SKM-1 treated with dmso at 0.1 percent for 144 hours (cell line): Measurements from ENCODE around the gene BIRC7.

Experiments
- DNase-seq: peaks from one replicate; lab custom pipeline; 2025; ENCODE audit not compliant: unreplicated experiment; lab: John Stamatoyannopoulos, UW

The BIRC7 gene, protein sequence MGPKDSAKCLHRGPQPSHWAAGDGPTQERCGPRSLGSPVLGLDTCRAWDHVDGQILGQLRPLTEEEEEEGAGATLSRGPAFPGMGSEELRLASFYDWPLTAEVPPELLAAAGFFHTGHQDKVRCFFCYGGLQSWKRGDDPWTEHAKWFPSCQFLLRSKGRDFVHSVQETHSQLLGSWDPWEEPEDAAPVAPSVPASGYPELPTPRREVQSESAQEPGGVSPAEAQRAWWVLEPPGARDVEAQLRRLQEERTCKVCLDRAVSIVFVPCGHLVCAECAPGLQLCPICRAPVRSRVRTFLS

DNA sequence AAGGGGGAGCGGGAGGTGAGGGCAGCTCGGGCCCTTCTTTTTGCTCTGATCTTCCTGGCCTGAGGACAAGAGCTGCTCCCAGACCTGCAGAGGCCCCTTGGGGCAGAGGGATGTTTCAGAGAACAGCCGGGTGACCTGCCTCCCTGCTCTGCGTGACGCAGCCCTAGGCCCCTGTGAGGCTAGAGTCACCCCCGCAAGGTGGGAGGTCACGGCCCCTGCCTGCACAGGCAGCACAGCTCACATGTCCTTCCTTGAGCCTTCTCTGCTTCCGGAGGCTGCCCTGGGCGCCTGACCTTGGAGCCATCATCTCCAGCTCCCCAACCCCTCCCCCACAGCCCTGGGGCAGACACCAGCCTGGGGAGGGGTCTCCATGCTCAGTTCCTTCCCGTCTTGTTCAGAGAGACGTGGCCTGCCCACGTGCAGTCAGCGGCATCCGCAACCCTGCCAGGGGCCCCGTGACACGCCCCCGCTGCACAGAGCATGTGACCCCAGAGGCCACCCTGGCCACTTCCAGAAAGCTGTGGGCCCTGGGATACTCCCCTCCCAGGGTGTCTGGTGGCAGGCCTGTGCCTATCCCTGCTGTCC is at the start of gene BIRC7:
TSS of gene BIRC7 (plus strand) at position 507 of the 585 bp plus-strand sequence. CDS start 192 bp downstream, outside the sequence.
- DNase-seq: peak; percentile 54

DNA sequence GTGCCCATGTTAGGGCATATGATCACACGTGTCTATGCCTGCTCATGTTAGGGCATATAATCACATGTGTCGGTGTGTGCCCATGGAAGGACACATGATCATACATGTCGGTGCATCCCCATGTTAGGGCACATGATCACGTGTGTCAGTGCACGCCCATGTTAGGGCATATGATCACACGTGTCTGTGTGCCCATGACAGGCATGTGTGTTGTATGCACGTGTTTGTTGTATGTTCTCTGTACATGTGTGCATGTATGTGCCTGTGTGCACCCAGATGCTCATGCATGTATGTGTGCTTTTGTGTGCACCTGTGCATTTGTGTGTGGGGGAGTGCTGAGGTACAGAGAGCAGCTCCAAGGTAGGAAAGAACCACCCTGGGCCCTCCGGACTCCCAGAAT is 49.6 kb upstream of the BIRC7 start:
- DNase-seq: no peak

DNA sequence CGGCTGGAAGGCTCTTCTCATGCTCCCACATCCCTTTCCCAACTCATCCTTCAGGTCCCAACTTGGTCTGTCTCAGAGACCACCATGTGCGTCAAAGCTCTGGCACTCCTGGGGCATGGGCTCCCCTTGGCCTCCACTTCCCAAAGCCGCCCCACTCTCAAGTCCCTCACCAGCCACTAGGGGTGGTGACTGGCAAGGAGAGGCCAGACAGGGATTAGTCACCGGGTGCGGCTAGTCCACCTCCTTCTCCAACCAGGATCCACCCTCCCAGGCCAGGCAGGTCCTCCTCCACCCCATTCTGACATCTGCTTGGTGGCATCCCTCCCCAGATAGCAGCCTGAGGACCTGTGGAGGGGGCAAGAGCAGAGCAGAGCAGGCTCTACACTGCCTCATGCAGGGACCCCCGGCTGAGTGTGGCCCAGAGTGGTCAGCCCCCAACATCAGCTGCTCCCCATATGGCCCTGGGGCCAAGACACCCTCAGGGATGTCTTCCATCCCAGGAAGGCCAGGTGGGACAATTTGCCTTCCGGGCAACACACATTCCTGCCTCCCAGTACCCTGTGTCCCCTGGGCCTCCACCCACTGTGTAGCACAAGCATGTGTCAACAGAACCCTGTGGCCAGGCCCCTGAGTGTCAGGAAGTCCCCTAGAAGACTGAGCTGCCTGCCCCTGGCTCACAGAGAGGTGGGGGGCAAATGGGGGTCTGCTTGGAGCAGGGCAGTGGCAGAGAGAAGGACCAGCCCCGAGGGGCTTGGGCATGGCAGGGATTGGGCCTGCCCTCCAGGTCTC is 49.0 kb upstream of the BIRC7 start:
- no peak for DNase-seq

DNA sequence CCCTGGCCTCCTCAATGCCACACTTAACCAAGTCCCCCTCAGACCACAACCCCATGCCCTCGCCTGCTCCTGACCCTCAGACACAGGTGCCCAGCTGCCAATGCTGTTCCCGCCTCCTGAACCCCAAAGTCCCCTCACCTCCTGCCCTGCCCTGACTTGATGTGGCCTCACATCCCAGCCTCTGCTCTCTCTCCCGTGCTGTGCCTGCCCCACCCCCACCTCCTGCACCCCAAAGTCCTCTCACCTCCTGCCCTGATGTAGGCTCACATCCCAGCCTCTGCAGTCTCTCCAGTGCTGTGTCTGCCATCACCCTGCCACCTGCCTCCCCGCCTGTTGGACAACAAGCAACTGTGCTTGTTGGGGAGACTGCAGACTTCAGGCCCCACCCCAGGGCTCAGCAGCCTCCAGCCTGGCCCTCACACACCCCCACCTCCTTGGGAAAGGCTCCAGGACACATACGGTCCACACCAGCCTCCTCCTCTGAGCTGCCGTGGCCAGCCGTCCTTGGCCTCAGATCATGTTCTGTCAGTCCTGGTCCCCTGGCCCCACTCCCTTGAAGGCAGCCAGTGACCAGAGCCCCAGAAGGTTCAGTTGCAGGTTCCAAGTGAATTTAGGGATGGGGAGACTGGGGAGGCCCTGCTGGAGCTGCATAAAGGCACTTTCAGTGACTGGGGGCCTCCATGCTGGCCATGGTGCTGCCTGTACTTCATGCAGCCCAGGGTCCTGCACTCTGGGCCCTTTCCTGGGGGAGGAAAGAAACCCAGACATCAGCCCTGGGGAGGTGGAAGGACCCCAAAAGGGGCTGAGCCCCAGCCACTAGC is 48.2 kb upstream of the BIRC7 start:
- no peak for DNase-seq

DNA sequence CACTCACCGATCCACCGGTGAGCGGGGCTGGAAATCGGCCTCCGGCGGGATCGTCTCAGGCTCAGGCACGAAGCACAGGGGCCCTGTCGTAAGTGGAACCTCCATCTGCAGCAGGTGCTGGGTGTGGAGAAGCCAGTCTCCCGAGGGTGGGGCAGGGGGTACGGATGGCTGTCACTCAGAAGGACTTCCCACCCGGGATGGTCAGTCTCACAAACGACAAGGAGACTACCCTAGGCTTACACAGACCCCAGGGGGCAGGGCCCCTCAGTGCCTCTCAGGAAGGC is 47.6 kb upstream of the BIRC7 start:
- no peak for DNase-seq

DNA sequence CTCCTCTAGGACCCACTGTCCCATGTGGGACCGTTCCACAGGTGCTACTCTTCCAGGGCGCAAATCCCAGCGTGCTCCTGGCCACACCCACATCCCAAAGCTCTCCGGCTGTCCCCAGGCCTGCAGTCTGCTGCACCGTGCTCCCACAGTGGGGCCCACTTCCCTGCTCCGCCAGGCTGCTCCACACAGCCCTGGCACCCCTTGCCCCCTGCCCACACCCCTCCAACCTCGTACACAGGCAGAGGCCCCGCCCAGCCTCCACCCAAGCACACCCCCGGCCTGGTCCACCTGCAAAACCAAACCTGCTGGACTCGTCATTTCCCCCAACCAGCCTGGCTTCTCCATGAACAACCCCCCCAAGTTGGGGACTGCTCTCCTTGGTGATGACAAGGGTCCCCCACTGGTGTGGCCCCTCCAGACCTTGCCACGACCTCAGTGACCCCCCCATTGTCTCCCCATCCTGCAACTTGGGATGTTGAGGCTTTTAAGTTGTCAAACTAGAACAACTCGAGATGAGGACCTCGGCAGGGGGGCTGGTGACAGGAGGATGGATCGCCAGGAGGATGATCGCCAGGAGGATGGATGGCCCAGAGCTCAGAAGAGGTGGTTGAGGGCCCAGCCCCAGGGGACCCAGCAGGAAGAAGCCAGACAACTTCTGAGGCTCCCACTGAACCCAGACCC is 46.9 kb upstream of the BIRC7 start:
- no peak for DNase-seq

DNA sequence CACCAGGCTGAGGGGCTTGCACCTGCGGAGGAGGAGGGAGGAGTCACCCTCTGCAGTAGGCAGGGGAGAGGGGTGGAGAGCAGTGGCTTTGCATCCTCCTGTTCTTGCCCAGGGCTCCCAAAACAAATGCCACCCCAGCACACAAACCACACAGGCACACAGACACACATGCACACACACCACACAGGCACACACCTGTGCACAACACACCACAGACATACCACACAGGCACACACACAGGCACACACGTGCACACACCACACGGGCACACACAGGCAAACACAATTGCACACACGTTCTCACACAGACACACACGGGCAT is 46.4 kb upstream of the BIRC7 start:
- DNase-seq: no peak

DNA sequence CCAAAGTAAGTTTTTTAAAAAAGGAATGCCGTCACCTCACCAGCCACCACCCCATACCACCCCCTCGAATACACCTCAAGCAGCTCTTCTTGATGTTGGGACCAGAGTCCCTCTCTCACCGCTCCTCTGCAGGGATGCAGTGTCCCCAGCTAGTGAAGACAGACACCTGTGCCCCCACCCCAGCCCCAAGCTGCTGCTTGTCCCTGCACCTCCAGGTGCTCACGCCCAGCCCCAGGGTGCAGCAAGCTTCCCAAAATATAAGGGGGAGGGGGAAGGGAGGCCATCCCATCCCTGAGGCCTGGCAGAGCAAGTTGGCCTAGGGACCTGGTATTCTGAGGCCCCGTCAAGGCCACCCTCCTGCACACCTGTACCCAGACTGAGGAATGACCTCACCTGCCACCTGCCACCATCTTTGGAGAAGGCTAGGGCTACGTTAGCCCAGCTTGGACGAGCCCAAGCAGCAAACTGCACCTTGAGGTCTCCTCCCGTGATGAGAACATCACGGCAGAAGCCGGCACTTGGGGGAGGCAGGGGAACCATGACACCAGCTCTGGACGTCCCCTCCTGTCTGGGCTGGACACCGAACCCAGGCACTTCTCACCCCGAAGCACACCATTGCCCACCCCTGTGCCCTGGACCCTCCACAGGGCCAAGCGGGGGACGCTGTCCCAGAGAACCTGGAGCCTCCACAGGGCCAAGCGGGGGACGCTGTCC is 45.7 kb upstream of the BIRC7 start:
- no peak for DNase-seq

DNA sequence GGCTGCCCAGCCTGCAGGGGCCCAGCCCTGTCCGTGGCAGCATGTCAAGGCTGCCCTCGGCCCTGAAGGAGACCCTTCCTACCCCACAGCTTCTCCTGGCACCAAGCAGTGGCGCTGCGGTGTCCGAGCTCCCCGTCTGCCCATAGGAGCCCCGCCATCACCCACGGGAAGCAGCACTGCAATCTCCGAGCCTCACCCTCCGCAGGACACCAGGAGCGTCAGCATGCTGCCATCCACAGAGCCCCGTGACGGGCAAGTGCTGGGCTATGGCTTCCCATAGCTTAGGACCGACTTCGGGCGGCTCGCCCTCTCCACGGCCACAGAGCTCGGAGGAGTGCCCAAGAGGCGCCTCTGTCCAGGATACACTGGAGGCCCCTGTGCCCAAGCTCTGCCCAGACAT is 44.9 kb upstream of the BIRC7 start:
- no peak for DNase-seq

DNA sequence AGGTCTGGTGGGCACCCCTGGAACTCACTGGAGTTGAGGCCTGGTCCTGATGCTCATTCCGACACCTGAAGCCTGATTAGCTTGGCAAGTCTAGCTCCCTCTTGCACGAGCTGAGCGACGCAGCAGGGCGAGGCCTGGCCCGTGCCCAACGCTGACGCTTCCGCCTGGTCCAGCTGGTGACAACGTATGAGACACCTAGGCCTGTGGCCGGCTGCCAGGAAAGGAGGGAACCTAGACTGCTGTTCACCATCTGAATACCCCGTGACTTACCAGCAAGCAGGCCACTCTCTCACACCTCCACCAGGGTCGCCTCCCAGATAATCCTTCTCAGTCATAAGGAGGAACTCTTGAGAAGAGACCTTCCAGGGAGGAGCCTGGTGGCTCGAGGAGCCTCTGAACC is 44.3 kb upstream of the BIRC7 start:
- no peak for DNase-seq

DNA sequence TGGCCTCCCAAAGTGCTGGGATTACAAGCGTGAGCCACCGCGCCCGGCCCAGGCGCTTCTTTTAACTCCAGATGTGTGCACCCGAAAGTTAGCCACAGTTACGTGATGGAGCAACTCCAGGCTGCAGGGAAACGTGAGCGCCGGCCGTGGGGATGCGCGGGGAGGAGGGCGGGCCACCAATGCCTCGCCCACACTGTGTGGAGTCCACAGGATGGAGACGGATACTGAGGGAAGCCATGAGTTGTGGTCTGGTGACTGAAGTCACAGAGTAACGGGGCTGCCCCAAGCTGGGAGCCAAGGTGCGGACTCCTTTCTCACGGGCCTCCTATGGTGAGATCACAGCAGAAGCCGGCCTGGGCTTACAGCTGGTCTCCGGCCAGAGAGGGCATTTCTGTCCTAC is 43.0 kb upstream of the BIRC7 start:
- no peak for DNase-seq

DNA sequence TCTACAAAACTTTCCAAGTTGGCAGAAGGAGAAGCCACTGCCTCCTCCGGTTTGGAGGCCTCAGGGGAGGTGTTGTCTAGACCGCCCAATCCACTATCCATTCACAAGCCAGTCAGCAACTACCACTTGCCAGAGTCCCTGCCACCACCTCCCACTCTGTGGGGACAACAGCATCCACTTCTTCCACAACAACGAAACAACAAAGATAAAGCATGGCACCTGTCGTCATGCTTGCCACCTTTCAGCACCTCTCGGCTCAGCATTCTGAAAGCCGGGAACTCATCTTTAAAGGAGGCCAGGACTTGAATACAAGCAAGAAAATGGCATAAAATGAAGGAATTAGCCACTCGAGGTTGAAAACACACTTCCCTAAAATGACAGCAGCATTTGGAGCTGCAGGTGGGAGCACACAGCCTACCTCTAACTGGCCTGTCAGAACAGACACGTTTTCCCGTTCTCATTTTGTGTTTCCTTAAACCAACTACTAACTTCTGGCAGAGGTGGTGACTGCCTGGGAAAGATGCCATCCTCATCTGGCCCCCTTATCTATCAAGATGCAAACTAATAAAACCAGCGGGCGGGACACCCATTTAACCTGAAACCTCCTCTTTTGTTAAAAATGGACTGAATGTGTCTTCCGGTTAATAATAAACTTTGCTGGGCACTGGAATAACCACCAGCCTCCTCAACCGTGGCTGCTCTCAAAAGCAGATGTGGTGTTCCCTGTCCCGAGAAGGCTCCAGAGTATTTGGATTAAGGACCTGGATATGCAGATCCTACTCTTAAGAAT is 41.5 kb upstream of the BIRC7 start:
- DNase-seq: no peak

DNA sequence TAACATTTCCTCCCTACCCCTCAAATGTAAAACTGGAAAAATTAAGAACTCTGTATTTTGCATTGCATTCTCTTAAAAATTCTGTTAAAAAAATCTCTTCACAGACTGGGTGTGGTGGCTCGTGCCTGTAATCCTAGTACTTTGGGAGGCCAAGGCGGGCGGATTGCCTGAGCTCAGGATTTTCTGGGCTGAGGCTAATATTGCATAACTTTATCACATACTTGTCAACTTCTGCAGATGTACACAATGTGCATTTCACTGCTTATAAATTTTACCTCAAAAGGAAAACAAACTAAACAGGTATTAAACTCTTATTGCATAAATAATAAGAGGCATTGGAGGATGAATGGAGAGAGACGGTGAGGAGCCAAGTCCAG is 40.9 kb upstream of the BIRC7 start:
- no peak for DNase-seq

DNA sequence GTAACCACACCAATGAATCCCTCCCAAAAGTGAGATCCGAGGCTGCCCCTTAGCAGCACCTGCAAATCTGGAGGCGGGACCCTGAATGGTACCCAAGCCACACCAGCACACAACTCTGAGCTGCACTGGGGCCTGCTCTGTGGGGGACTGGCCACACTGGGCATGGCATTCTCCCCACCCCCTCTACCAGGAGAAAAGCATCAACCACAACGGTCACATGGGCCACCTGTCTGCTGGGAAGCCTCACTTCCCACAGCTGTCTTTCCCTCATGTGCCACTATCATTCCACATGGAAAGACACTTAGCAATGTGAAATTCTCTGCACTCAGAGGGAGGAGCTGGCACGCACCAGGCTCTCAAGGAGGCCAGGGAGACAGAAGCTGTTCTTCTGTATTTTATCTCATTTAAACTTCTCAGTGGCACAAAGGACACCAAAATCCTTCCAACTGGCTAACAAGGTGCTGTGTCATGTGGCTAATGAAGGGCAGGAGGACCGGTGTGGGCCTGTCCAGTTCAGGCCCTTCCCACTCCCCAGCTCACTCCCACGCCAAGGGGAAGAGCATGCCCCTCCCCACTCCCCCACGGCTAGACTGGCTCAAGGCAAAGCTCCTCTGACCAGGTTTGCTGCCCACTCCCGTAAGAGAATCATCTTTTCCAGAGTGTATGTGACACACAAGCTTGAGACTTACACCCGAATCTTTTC is 38.8 kb upstream of the BIRC7 start:
- no peak for DNase-seq

DNA sequence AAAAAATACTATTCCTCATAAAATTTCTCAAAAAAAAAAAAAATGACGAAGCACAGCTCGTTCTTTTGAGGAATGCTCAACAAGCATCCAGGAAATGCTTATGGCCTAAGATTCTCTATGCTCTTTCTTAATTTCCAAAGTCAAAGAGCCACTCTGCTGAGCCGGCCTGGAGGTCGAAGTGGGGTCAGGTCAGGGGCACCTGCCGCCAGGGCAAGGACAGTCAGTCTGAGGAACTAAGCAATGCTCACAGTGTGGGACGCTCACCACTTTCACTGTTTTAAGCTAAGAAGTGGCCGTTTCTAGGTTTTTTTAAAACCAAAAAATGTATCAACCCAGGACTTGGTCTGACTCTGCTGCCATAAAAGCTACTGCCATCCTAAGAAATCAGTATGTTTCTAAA is 37.1 kb upstream of the BIRC7 start:
- DNase-seq: no peak

DNA sequence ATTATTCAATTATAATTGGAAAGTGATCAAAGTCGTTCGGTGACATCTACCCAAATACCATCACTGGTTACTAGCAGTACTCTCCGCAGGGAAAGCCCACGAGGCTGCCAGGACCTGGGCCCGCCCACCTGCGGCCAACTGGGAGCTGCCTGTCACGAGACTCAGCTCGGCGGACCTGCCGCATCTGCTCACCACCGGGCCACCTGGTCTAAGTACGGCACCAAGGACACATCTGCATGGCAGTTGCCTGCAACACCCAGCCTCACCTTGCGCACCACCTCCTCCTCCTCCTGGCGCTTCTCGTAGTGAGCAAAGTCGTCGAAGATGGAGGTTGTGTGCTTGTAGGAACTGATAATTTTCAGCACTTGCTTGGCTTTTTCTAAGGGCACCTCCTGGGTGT is 33.7 kb upstream of the BIRC7 start:
- no peak for DNase-seq

DNA sequence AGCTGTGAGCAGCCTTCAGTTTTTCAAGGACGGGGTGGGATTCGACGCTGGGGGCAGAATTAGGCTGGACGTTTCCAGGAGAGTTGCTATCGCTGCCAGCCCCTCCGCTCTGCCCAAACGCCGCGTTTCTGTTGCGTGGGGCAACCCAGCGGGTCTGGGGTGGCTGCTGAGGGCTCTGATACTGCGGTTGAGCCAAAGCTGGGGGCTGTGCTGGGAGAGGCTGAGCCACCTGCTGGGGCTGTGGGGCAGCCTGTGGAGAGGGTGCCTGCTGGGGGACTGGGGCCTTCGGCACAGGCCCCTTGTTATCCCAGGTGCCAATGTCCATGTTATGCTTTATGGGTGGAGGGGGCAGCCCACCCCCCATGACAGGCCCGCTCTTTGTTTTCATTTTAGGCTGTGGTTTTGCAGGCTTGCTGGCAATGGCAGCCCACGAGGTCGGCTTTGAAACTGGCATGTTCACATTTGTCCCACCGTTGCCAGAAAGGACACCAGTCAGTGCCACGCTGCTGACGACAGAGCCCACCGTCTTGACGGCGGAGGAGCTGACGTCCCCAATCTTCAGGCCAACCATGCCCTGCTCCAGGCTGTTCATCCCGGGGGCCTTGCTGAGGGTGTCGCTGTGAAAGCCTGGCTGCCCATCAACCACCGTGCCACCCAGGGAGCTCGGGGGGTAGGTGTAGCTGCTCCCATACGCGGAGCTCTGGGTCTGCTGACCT is 32.7 kb upstream of the BIRC7 start:
- DNase-seq: no peak

DNA sequence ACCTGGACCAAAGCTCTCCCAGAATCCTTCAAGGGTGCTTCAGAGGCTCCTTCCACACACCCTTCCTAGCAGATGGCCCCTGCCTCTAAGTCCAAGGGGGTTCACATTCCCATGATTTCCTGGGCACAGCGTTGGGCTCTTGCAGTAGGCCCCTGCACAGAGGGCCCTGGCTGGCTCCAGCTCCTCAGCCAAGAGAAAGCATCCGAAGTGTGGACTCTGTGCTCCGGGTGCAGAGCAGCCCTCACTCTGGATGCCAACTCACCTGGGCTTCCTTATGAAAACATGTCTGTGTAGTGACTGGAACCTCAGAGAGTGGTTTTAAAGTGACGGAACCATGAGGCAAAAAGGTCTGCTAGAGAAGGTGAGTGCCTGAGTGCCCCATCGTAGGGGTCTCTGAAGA is 31.3 kb upstream of the BIRC7 start:
- DNase-seq: no peak

DNA sequence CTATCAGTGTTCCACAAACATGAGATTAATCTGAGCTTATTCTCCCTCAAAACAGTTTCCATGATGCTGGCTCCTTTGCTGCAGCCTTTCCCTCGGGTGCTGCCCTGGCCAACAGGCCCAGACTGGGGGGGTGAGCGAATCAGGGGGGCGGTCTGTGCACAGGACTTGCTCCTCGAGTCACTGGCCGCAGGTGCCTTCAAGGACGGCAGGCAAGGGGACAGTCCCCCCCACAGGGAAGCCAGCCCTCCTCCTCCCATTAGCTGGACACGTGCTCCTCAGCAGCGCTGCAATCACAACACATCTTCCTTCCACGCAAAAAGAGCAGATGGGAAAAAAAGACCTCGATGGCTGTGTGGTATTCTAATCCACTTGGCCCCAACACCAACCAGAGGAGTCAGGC is 29.8 kb upstream of the BIRC7 start:
- no peak for DNase-seq
